Fibroblast of skin of left quadriceps (primary cell): ENCODE results near the gene CIAO3.

Experiments
- DNase-seq, 2 experiments: peaks; one replicate each; pipeline ENCODE4 v3.0.0-alpha.2; 2013; ENCODE audit warnings: low read depth in 2 of 2

The CIAO3 gene

DNA sequence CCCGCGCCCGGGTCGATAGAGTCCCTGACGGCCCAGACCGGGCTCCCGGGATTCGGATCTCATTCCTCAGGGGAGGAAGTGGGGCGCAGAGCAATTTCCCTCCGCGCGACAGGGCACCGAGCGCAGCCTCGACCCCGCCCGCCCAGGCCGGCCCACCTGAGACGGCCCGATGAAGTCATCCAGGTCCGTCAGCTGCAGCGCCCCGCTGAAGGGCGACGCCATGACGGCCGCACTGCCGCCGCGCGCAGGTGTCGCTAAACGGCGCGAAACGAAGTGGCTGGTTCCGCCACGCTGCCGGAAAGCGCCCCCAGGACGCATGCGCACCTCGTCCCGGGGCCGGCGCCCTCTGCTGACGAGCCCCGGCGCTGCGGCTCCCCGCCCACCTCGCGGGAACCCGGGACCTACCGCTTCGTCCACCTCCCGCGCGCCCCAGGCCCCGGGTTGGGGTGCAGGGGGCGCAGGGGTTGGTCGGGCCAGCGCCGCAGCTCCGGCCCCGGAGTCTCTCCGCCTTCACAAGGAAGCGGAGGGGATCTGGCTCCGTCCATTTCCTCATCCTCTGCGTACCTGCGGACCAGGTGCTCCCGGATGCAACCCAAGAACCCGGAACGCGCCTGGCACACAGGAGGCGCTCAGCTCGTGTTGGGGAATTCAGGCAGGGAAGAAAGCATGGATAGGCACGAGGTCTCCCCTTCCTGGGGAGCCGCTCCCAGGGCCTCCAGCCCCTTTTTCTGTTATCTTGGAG lies at the start of gene CIAO3:
Gene CIAO3, minus strand, starts transcription at position 234 of the 742 bp plus-strand sequence. Its CDS starts 12 bp downstream, at position 222.
- DNase-seq: peak; percentile 68 to 73

GRCh38 chr16:790086-790485 lies 49.3 kb upstream of the CIAO3 start:
- DNase-seq: no peak

- DNase-seq: no peak
Observed at GRCh38 chr16:789191-789850, 48.5 kb upstream of the CIAO3 start.

DNA sequence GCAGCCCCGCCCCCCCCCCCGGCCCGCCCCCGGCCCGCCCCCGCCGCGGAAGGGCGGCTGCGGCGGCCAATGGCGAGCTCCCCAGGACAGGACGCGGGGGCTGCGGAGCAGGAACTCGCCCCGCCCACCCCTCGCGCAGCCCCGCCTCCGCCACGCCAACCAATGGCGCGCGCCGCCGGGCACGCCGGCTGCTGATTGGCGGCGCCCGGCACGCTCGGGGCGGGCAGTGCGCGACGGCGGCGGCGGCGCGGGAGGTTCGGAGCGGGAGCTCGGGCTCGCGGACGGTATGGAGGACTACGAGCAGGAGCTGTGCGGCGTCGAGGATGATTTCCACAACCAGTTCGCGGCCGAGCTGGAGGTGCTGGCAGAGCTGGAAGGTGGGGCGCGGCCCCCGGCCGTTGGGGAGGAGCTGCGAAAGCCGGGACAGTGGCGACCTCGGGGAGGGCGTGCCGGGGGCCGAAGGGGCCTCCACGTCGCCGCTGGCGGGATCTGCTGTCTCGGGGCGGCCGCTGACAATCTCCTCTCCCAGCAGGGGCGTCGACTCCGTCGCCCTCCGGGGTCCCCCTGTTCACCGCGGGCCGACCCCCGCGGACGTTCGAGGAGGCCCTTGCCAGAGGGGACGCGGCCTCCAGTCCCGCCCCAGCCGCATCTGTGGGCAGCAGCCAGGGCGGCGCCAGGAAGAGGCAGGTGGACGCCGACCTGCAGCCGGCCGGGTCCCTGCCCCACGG lies 47.8 kb upstream of the CIAO3 start, which contains the start of gene CHTF18:
Gene CHTF18, plus strand, starts transcription at position 222 of the 728 bp plus-strand sequence. Its CDS starts 65 bp downstream, at position 287.
- peak; percentile 81 to 82 for DNase-seq

DNA sequence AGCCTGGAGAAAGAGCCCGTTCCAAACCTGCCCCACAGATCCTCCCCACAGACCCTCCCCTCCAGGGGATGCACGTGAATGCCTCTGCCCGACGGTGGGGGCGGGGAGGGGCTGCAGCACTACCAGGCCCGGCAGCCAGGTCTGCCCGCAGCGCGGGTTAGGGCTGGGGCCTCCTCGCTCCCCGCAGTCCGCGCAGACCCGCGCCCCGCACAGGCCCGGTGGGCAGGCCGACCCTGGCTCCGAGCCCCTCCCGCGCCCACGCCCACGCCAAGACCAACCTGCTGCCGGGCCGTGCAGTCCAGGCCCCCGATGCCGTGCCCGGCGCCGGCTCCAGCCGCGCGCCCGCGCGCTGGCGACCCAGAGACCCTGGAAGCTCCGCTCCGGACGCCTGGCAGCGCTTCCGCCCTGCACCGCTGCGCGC lies 47.2 kb upstream of the CIAO3 start, which contains the start of gene RPUSD1:
Gene RPUSD1, minus strand, starts transcription at position 404 of the 421 bp plus-strand sequence. CDS start 644 bp downstream, outside the sequence.
- no peak for DNase-seq

DNA sequence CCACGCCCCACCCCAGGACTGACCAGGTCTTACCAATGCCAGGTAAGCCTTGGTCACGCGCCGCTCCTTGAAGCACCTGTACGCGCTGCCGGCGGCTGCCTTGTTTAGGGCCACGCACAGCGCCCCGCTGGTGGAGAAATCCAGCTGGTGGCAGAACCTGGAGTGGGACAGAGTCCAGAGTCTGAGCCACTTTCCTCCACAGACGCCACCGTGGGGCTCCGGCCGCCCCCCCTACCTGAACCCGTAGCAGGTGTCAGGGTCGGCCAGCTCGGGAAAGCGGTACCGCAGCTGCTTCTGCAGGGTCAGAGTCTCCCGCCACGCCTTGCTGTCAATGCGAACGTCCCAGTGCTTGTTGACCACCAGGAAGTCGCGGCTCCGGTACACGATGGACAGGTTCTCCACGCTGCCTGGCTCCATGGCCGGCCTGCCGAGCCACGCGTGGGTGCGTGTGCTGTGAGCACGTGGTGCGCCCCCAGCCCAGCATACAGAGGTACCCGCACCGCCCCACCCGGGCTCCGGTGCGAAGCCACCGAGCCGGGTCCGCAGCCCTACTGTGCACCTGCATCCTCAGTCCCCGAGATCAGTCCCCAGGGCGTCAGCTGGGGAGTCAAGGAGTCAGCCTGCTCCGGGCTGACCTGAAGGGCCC lies 46.6 kb upstream of the CIAO3 start:
- no peak for DNase-seq

DNA sequence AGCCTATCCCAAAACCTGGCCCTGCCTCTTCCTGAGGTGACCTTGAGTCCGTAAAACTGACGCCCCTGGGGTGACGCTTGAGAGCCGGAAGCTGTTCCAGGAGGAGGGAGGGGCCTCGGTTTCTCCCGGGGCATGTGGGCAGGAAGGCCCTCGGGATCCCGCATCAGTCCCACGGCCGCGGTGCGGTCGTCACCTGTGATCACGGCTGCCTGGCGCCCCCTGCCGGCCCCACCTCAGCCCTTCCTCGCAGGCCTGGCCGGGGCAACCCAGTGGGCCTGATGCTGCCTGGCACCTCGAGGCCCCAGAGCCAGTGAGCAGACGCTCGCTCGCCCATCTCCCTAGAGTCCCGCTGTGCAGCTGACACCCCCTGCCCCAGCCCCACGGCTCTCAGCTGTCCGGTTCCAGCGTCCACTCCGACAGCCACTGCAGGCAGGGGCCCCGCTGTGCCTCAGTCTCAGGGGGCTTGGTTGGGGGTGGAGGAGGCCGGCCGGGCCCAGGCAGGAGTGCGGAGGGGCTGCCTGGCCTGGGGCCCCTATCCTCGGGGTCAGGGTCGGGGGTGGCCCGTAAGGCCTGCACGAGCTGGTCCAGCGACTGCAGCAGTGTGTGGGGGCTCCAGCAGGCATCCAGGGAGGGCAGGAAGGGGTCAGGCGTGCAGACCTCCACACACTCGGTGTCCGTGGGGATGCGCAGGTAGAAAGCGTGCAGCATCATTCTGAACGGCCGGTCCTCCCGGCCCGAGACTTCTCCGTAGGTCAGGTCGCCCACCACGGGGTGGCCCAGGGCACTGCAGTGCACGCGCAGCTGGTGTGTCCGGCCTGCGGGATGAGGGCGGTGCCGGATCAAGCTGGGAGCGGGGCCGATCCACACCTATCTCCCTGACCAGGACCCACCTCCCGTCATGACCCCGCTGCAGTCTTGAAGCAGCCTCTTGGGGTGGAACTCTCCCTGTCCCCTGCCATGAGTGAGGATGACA lies 45.1 kb upstream of the CIAO3 start:
- no peak for DNase-seq

- no peak for DNase-seq
Observed at GRCh38 chr16:784431-784830, 43.6 kb upstream of the CIAO3 start.

- DNase-seq: no peak
Observed at GRCh38 chr16:783404-784161, 42.8 kb upstream of the CIAO3 start.

DNA sequence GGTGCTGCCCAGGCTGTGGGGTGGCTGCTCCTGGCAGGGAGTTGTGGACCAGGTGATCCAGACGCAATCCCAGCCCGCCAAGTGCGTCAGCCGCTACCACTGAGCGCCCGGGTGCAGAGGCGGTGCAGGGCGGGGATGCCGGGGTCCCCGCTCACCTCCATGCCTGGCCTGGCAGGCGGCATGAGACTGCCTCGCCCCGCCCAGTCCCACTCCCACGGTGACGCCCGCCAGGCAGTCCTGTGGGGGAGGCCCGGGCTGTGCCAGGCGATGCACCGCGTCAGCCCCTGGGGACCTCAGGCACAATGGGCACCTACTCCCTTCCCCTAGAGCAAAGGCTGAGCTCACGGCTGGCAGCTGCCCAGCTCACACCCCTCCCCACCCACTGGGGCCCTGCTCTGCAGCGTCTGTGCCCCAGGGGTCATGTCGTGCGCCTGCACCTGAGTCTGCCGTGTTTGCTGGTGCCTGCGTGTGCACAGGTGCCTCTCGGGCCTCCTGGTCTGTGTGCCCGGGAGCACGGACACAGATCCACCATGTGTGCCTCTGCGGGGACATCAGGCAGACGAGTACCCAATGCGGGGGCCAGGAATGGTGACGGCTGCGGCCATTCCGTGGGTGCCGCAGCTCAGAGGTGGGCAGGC lies 42.1 kb upstream of the CIAO3 start:
- DNase-seq: no peak

DNA sequence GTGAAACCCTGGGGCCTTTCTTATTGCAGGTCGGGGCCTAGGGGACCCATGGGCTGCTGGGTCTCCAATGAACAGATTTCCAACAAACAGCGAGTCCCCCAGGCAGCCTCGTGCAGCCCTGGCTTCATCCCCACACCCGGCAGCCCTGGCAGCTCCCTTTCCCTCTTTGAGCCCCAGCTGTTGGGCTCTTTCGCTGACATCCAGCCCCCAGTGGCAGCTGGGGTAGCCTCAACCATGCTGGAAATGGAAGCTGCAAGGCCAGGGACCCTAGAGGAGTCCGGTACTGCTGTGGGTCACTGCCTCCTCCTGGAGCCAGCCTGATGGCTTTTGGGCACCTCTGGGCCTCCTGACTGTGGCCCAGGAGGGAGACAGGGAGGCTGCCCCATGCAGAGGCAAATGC lies 41.5 kb upstream of the CIAO3 start:
- no peak for DNase-seq

DNA sequence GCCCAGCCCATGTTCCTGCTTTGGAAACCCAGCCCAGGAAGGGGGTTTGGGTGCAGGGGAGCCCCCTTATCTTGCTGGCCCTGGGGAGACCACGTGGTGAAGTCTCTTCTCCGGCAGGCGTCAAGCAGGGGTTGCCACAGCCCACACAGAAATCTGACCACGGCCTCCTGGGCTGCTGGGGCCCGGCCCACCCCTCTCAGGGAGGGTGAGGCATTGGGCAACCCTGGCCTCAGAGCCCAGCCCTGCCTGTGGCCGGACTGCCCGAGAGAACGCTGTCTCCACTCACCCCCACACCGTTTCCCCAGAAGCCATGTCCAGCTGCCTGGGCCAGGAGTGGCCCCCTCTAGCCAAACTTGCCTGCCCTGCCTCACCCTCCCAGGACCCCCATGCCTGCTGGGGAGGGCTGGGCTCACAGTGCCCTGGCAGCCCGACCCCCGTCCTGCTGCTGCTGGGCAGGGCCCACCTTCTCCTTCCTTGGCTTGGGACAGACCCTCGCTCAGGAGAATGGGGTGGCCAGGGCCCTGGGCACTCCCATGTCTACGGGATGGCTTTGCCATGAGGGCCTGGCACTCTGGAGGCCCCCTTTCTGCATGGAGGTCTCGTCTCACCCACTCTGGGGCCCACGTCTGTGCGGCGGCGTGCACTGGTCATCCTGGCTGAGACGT lies 40.7 kb upstream of the CIAO3 start:
- no peak for DNase-seq

DNA sequence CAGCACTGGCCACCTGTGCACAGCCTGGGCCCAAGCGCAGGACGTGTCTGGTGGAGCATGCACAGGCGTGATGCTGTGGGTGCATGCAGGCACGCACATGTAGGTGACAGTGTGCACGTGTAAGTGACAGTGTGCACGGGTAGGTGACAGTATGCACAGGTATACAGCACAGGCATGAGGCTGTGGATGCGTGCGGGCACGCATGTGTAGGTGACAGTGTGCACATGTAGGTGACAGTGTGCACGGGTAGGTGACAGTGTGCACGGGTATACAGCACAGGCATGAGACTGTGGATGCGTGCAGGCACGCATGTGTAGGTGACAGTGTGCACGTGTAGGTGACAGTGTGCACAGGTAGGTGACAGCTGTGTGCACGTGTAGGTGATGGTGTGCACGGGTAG lies 39.5 kb upstream of the CIAO3 start:
- no peak for DNase-seq

- no peak for DNase-seq
Observed at GRCh38 chr16:779561-779960, 38.8 kb upstream of the CIAO3 start.

GRCh38 chr16:778909-779527 lies 38.2 kb upstream of the CIAO3 start:
- DNase-seq: no peak

DNA sequence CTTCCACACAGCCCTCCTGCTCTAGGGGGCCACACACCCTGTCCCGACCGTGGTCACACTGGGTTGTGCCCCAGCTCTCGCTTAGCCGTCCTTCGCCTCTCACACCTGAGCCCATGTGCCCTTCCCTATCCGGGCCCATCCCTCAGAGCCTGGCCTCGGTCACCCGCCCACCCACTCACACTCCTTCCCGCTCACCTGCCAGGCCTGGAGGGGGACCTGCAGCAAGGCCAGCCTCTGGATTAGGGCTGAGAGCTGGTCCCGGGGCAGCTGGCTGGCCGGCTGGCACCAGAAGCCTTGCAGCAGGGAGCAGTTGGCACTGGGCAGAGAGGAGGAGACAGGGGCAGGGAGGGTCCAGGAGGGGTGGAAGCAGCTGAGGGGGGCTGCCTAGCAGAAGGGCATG lies 37.6 kb upstream of the CIAO3 start:
- no peak for DNase-seq

DNA sequence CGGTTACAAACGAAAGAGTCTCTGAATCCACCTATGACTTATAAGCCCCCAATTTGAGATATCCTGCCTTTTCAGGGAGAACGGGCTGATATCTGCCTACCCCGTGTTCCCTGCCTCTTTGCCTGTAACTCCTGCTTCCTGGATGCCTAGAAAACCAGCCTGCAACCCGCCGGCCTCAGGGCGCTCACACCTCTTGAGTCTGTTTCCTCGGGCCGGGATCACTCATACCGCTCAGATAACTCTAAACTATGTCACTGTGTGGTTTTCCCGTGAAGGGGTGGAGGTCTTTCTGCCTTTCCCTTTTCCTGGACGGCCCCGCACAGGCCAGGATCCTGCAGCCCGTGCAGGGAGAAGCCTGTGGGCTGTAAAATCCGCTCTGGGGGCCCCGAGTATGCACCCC lies 37.0 kb upstream of the CIAO3 start:
- no peak for DNase-seq

DNA sequence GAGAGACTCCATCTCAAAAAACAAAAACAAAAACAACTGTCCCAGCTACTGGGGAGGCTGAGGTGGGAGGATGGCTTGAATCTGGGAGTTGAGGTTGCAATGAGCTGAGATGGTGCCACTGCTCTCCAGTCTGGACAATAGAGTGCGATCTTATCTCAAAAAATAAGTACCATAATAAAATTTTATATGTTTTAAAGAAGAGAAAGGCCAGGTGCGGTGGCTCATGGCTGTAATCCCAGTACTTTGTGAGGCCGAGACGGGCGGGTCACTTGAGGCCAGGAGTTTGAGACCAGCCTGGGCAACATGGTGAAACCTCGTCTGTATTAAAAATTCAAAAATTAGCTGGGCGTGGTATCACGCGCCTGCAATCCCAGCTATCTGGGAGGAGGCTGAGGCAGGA lies 36.0 kb upstream of the CIAO3 start:
- no peak for DNase-seq
